CD4-positive, CD25-positive, alpha-beta regulatory T cell (primary cell): ENCODE data around the gene URB2. TPM values are rescaled to one million over a fixed set of nuclear protein-coding genes. Genes with fewer than 3 reads are reported as not detected.
A peak's percentile ranks its signal among the peaks of the same experiment; 100 is the strongest.

Source experiments
- ATAC-seq, 2 donors: fragments of 150-1000 bp; cut with Tn5 transposase; one replicate each; pipeline ENCODE4 v1.10.0; 2021; ENCODE audit warnings: low read depth in 2 of 2, moderate number of reproducible peaks in 2 of 2, moderate library complexity in 1 of 2
- DNase-seq, 3 donors: peaks; one replicate each; pipeline versions ENCODE4 v3.0.0 to v3.0.0-alpha.2; 2012 to 2022; ENCODE audit warnings: mixed read lengths in 1 of 3
- H3K27ac ChIP-seq: one replicate; pipeline ENCODE4 v1.7.0; 2013; ENCODE audit warnings: mild to moderate bottlenecking, low read length; ENCODE audit not compliant: insufficient read depth, poor library complexity, severe bottlenecking
- H3K27me3 ChIP-seq: one replicate; pipeline ENCODE4 v1.7.0; 2013; ENCODE audit warnings: low read length; ENCODE audit not compliant: control insufficient read depth, insufficient read depth
- H3K36me3 ChIP-seq: one replicate; pipeline ENCODE4 v1.7.0; 2013; ENCODE audit warnings: mild to moderate bottlenecking, low read length, moderate library complexity; ENCODE audit not compliant: control insufficient read depth, insufficient read depth
- H3K4me1 ChIP-seq: 2 replicates; pipeline ENCODE4 v1.7.0; 2013; ENCODE audit warnings: mild to moderate bottlenecking, low read length; ENCODE audit not compliant: insufficient read depth, control insufficient read depth, poor library complexity, severe bottlenecking
- H3K4me3 ChIP-seq: one replicate; pipeline ENCODE4 v1.7.0; 2013; ENCODE audit warnings: low read depth, mild to moderate bottlenecking, low read length, moderate library complexity
- H3K9me3 ChIP-seq, 2 experiments: 1 replicate in 1 of 2; 2 replicates in 1 of 2; pipeline ENCODE4 v1.7.0; 2013; ENCODE audit warnings: low read length in 2 of 2, mild to moderate bottlenecking in 1 of 2, moderate library complexity in 1 of 2; ENCODE audit not compliant: control insufficient read depth in 2 of 2
- H3K27ac Mint-ChIP-seq, 3 donors: one replicate each; pipeline ENCODE4 v1.8.0; 2020 to 2022; ENCODE audit warnings: mild to moderate bottlenecking in 3 of 3, mixed read lengths in 3 of 3, moderate library complexity in 2 of 3
- H3K27me3 Mint-ChIP-seq: one replicate; pipeline ENCODE4 v1.8.0; 2022; ENCODE audit warnings: mild to moderate bottlenecking, mixed read lengths
- H3K36me3 Mint-ChIP-seq: one replicate; pipeline ENCODE4 v1.8.0; 2020; ENCODE audit warnings: mixed read lengths
- H3K4me1 Mint-ChIP-seq, 4 donors: one replicate each; pipeline ENCODE4 v1.8.0; 2020 to 2022; ENCODE audit warnings: mixed read lengths in 4 of 4, mild to moderate bottlenecking in 1 of 4
- H3K4me3 Mint-ChIP-seq, 4 donors: one replicate each; pipeline ENCODE4 v1.8.0; 2020 to 2022; ENCODE audit warnings: mild to moderate bottlenecking in 4 of 4, mixed read lengths in 4 of 4, moderate library complexity in 3 of 4
- H3K9me3 Mint-ChIP-seq, 7 donors: one replicate each; pipeline ENCODE4 v1.8.0; 2020 to 2022; ENCODE audit warnings: mixed read lengths in 7 of 7, mild to moderate bottlenecking in 3 of 7, moderate library complexity in 2 of 7
- polyA plus RNA-seq, 4 donors: library from polyadenylated mRNA; unstranded; fragments of 300-500 nt; fragmentation: Illumina TruSeq; gene quantifications; one replicate each; pipeline ENCODE4 v1.2.3, GENCODE V29; 2021
- total RNA-seq: library from RNA; stranded (reverse); gene quantifications from one replicate; pipeline ENCODE4 v1.2.3, GENCODE V29; 2022

URB2 gene
- total and polyA plus RNA-seq, 5 donors from 2014 or later, result 2.9 to 10.4 (median 6.5) TPM

- Mint-ChIP-seq H3K4me3 (no peak overlapping the region), H3K36me3 (peaks cover 22% of the 10 kb centered on the region), H3K27me3 (no peaks in the 10 kb centered on the region), H3K27ac (no peak overlapping the region), H3K9me3 (no peaks in the 10 kb centered on the region), H3K4me1 (peaks cover 0 to 5% (median 2%) of the 10 kb centered on the region in 4 donors)
- Histone ChIP-seq H3K36me3 (peaks cover 10% of the 10 kb centered on the region), H3K27ac (peak overlapping the region; percentile 30), H3K9me3 (no peaks in the 10 kb centered on the region), H3K4me1 (peaks cover 16% of the 10 kb centered on the region), H3K4me3 (no peak overlapping the region), H3K27me3 (no peaks in the 10 kb centered on the region)
- ATAC-seq (peak; percentile 57 to 59), DNase-seq (peak; percentile 27 to 67 (median 44))
Measured at GRCh38 chr1:229664133-229664689, 38.2 kb downstream of the URB2 start.

- DNase-seq (no peak), ATAC-seq (no peak)
- no peaks in the 10 kb centered on the region for H3K9me3 ChIP-seq
- H3K4me3 ChIP-seq, result no peak overlapping the region
- H3K27ac Mint-ChIP-seq, result peak overlapping the region in 1 of 3 donors; percentile 46
- no peaks in the 10 kb centered on the region for H3K27me3 Mint-ChIP-seq
- H3K9me3 Mint-ChIP-seq, result no peaks in the 10 kb centered on the region
- no peak overlapping the region for H3K4me3 Mint-ChIP-seq
- peaks cover 0 to 5% (median 2%) of the 10 kb centered on the region in 4 donors for H3K4me1 Mint-ChIP-seq
- H3K36me3 ChIP-seq, result no peaks in the 10 kb centered on the region
- H3K27me3 ChIP-seq, result no peaks in the 10 kb centered on the region
- H3K27ac ChIP-seq, result no peak overlapping the region
- H3K36me3 Mint-ChIP-seq, result peaks cover 23% of the 10 kb centered on the region
- peaks cover 16% of the 10 kb centered on the region for H3K4me1 ChIP-seq
Measured at GRCh38 chr1:229665912-229666558, 40.0 kb downstream of the URB2 start.

- peaks cover 0 to 3% (median under 1%) of the 10 kb centered on the region in 4 donors for H3K4me1 Mint-ChIP-seq
- no peaks in the 10 kb centered on the region for H3K27me3 ChIP-seq
- H3K27ac Mint-ChIP-seq, result peak overlapping the region in 1 of 3 donors; percentile 46
- H3K27ac ChIP-seq, result no peak overlapping the region
- DNase-seq (no peak), ATAC-seq (no peak)
- peaks cover 13% of the 10 kb centered on the region for H3K4me1 ChIP-seq
- H3K36me3 ChIP-seq, result no peaks in the 10 kb centered on the region
- no peak overlapping the region for H3K4me3 Mint-ChIP-seq
- H3K9me3 Mint-ChIP-seq, result no peaks in the 10 kb centered on the region
- H3K4me3 ChIP-seq, result no peak overlapping the region
- peaks cover 19% of the 10 kb centered on the region for H3K36me3 Mint-ChIP-seq
- no peaks in the 10 kb centered on the region for H3K9me3 ChIP-seq
- no peaks in the 10 kb centered on the region for H3K27me3 Mint-ChIP-seq
Measured at GRCh38 chr1:229666585-229666984, 40.5 kb downstream of the URB2 start.

- DNase-seq, result no peak
- H3K4me1 Mint-ChIP-seq, result peaks cover 0 to 5% (median 0%) of the 10 kb centered on the region in 4 donors
- H3K27me3 Mint-ChIP-seq, result no peaks in the 10 kb centered on the region
- Histone ChIP-seq H3K36me3 (no peaks in the 10 kb centered on the region), H3K9me3 (no peaks in the 10 kb centered on the region), H3K27me3 (no peaks in the 10 kb centered on the region), H3K4me1 (peaks cover 4% of the 10 kb centered on the region), H3K27ac (no peak overlapping the region), H3K4me3 (no peak overlapping the region)
- H3K9me3 Mint-ChIP-seq, result peaks cover 0 to 3% (median 0%) of the 10 kb centered on the region in 7 donors
- H3K4me3 Mint-ChIP-seq, result no peak overlapping the region
- peaks cover 19% of the 10 kb centered on the region for H3K36me3 Mint-ChIP-seq
- no peak overlapping the region for H3K27ac Mint-ChIP-seq
- no peak for ATAC-seq
Measured at GRCh38 chr1:229669333-229669732, 43.3 kb downstream of the URB2 start.

- no peaks in the 10 kb centered on the region for H3K27me3 ChIP-seq
- no peak overlapping the region for H3K4me3 Mint-ChIP-seq
- no peak overlapping the region for H3K4me3 ChIP-seq
Measured at GRCh38 chr1:229671310-229671709, 45.3 kb downstream of the URB2 start.

GRCh38 chr1:229672246-229672645 lies 46.2 kb downstream of the URB2 start:
- Histone ChIP-seq H3K9me3 (no peaks in the 10 kb centered on the region), H3K4me1 (no peaks in the 10 kb centered on the region), H3K27me3 (no peaks in the 10 kb centered on the region), H3K4me3 (no peak overlapping the region), H3K36me3 (no peaks in the 10 kb centered on the region), H3K27ac (no peak overlapping the region)
- no peak overlapping the region for H3K27ac Mint-ChIP-seq
- no peak for DNase-seq
- H3K4me3 Mint-ChIP-seq, result no peak overlapping the region
- H3K9me3 Mint-ChIP-seq, result peaks cover 0 to 3% (median 0%) of the 10 kb centered on the region in 7 donors
- no peaks in the 10 kb centered on the region for H3K27me3 Mint-ChIP-seq
- ATAC-seq, result no peak
- peaks cover 0 to 5% (median 0%) of the 10 kb centered on the region in 4 donors for H3K4me1 Mint-ChIP-seq
- peaks cover 19% of the 10 kb centered on the region for H3K36me3 Mint-ChIP-seq

More at GRCh38 chr1:229671310-229671709, 45.3 kb downstream of the URB2 start:
- no peaks in the 10 kb centered on the region for H3K9me3 ChIP-seq
- ATAC-seq, result no peak
- no peaks in the 10 kb centered on the region for H3K36me3 ChIP-seq
- H3K4me1 ChIP-seq, result no peaks in the 10 kb centered on the region
- Mint-ChIP-seq H3K27ac (no peak overlapping the region), H3K4me1 (peaks cover 0 to 5% (median 0%) of the 10 kb centered on the region in 4 donors), H3K9me3 (peaks cover 0 to 3% (median 0%) of the 10 kb centered on the region in 7 donors), H3K27me3 (no peaks in the 10 kb centered on the region), H3K36me3 (peaks cover 19% of the 10 kb centered on the region)
- H3K27ac ChIP-seq, result no peak overlapping the region
- no peak for DNase-seq

- no peak overlapping the region for H3K4me3 Mint-ChIP-seq
- ATAC-seq (no peak), DNase-seq (peak in 1 of 3 donors; percentile 45)
Measured at GRCh38 chr1:229674042-229674441, 48.0 kb downstream of the URB2 start.

More at GRCh38 chr1:229674042-229674441, 48.0 kb downstream of the URB2 start:
- H3K4me3 ChIP-seq, result no peak overlapping the region
- H3K36me3 ChIP-seq, result no peaks in the 10 kb centered on the region
- Mint-ChIP-seq H3K27ac (no peak overlapping the region), H3K9me3 (peaks cover 0 to 3% (median 0%) of the 10 kb centered on the region in 7 donors), H3K27me3 (no peaks in the 10 kb centered on the region), H3K4me1 (peaks cover 0 to 5% (median 0%) of the 10 kb centered on the region in 4 donors), H3K36me3 (peaks cover 7% of the 10 kb centered on the region)
- H3K27ac ChIP-seq, result no peak overlapping the region
- H3K4me1 ChIP-seq, result no peaks in the 10 kb centered on the region
- no peaks in the 10 kb centered on the region for H3K27me3 ChIP-seq
- H3K9me3 ChIP-seq, result no peaks in the 10 kb centered on the region
